NB4 (cell line): Measurements from ENCODE around the gene CDH8.

Experiments used
- POLR2A ChIP-seq: IDR thresholded peaks from 2 replicates; pipeline ENCODE4 v1.6.1; 2011; ENCODE audit warnings: mild to moderate bottlenecking; ENCODE audit not compliant: insufficient read length; ENCODE audit errors: extremely low read depth
- TF ChIP-seq, protein P1 (sequence below): IDR thresholded peaks from one replicate; pipeline ENCODE4 v1.5.1; 2012; ENCODE audit warnings: low read depth, low read length

GRCh38 chr16:61721544-61721943 lies 314.7 kb downstream of the CDH8 start:
- TF ChIP-seq, protein P1, sequence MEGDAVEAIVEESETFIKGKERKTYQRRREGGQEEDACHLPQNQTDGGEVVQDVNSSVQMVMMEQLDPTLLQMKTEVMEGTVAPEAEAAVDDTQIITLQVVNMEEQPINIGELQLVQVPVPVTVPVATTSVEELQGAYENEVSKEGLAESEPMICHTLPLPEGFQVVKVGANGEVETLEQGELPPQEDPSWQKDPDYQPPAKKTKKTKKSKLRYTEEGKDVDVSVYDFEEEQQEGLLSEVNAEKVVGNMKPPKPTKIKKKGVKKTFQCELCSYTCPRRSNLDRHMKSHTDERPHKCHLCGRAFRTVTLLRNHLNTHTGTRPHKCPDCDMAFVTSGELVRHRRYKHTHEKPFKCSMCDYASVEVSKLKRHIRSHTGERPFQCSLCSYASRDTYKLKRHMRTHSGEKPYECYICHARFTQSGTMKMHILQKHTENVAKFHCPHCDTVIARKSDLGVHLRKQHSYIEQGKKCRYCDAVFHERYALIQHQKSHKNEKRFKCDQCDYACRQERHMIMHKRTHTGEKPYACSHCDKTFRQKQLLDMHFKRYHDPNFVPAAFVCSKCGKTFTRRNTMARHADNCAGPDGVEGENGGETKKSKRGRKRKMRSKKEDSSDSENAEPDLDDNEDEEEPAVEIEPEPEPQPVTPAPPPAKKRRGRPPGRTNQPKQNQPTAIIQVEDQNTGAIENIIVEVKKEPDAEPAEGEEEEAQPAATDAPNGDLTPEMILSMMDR: no peak
- TF ChIP-seq POLR2A: no peak
